Esophagus squamous epithelium (tissue), 5 donors: Measurements from ENCODE around the gene ASZ1. TPM values are rescaled to one million over a fixed set of nuclear protein-coding genes. Genes with fewer than 3 reads are reported as not detected.
"Not testable (repeated sequence)": the region's sequence is repeated elsewhere in the genome, so short reads cannot be mapped to it uniquely, and the experiment has no call there.

Experiments used
- DNase-seq: peaks from one replicate; lab custom pipeline; 2025; lab: John Stamatoyannopoulos, UW
- H3K27ac ChIP-seq, 4 donors: fragments of 200-600 bp; sonication (generic); one replicate each; pipeline ENCODE4 v1.5.1; 2016 to 2019; ENCODE audit warnings: mild to moderate bottlenecking in 1 of 4
- H3K27me3 ChIP-seq, 4 donors: fragments of 200-600 bp; sonication (generic); 1 replicate in 3 of 4; 2 replicates in 1 of 4; pipeline versions ENCODE4 v1.5.1 to v1.6.0; 2017 to 2021; ENCODE audit warnings: antibody characterized with exemption in 1 of 4
- H3K36me3 ChIP-seq, 3 donors: fragments of 200-600 bp; sonication (generic); one replicate each; pipeline ENCODE4 v1.5.1; 2016 to 2019
- H3K4me1 ChIP-seq, 3 donors: fragments of 200-600 bp; sonication (generic); one replicate each; pipeline ENCODE4 v1.5.1; 2017 to 2019
- H3K4me3 ChIP-seq, 4 donors: fragments of 200-600 bp; sonication (generic); 1 replicate in 3 of 4; 2 replicates in 1 of 4; pipeline ENCODE4 v1.5.1; 2016 to 2019; ENCODE audit warnings: mild to moderate bottlenecking in 2 of 4, moderate library complexity in 1 of 4
- H3K9me3 ChIP-seq, 3 donors: fragments of 200-600 bp; sonication (generic); one replicate each; pipeline ENCODE4 v1.5.1; 2016 to 2019
- CTCF ChIP-seq, 6 experiments: fragments of 450-650 bp in 4 of 6; fragments of 200-600 bp in 2 of 6; sonication (generic) in 2 of 6; IDR thresholded peaks; one replicate each; pipeline ENCODE4 v1.5.1; 2016 to 2019; ENCODE audit warnings: antibody characterized with exemption in 6 of 6, mild to moderate bottlenecking in 4 of 6, moderate library complexity in 4 of 6
- POLR2A ChIP-seq, 4 donors: fragments of 450-650 bp; IDR thresholded peaks; one replicate each; pipeline ENCODE4 v1.6.1; 2017; ENCODE audit warnings: antibody characterized with exemption in 4 of 4, mild to moderate bottlenecking in 4 of 4, moderate library complexity in 3 of 4
- WGBS, 2 donors: methylation state at CpG; one replicate each; pipeline ENCODE4 v1.1.5; 2018; 5-methylcytosine and 5-hydroxymethylcytosine counted together
- intact Hi-C: fragments of 100-400 bp; cut with DNase I; formaldehyde crosslinking; loops from one replicate; pipeline ENCODE4 v1.15.0; 2022
- total RNA-seq, 4 donors: library from RNA; depleted of rRNA; stranded (reverse); fragments of >200 nt; gene quantifications; one replicate each; pipeline ENCODE4 v1.1.0, GENCODE V29; 2016
- donor health status: DM: yes; HTN: yes; CAD: no.

ASZ1 gene
- not detected for total RNA-seq

- H3K4me1 ChIP-seq: no peaks in the 10 kb centered on the region
- WGBS, 2 donors: 89 to 96% methylated on average over 11 to 39 of the region's 41 CpGs
- intact Hi-C loops: no loop called here
- H3K36me3 ChIP-seq: no peaks in the 10 kb centered on the region
- no peaks in the 10 kb centered on the region for H3K9me3 ChIP-seq
- H3K4me3 ChIP-seq: no peak within 1 kb of the TSS
- no peaks in the 10 kb centered on the region for H3K27me3 ChIP-seq
- no peak for DNase-seq
- TF ChIP-seq CTCF (IDR thresholded peaks at IDR 0.05) (no peak), POLR2A (IDR thresholded peaks at IDR 0.05) (no peak)
- no peak within 1 kb of the TSS for H3K27ac ChIP-seq
Measured at GRCh38 chr7:117427258-117427701, at the start of gene ASZ1. ASZ1 (minus strand) TSS chr7:117427493; CDS start chr7:117427460, 33 bp downstream.

GRCh38 chr7:117476557-117477215 lies 49.4 kb upstream of the ASZ1 start:
- no peaks in the 10 kb centered on the region for H3K9me3 ChIP-seq
- 71 to 80% methylated on average over 4 of the region's 4 CpGs for WGBS, 2 donors
- no peak for DNase-seq
- H3K4me3 ChIP-seq: no peak overlapping the region
- H3K27ac ChIP-seq: no peak overlapping the region
- peaks cover 0 to 15% (median 4%) of the 10 kb centered on the region in 3 donors for H3K4me1 ChIP-seq
- TF ChIP-seq CTCF (IDR thresholded peaks at IDR 0.05) (no peak), POLR2A (IDR thresholded peaks at IDR 0.05) (no peak)
- H3K27me3 ChIP-seq: peaks cover 0 to 32% (median 0%) of the 10 kb centered on the region in 4 donors
- intact Hi-C loops: no loop called here
- no peaks in the 10 kb centered on the region for H3K36me3 ChIP-seq

- H3K4me1 ChIP-seq: no peaks in the 10 kb centered on the region
- no peak for DNase-seq
- intact Hi-C loops: no loop called here
- H3K27ac ChIP-seq: no peak overlapping the region
- no peak overlapping the region for H3K4me3 ChIP-seq
- no peaks in the 10 kb centered on the region for H3K36me3 ChIP-seq
- TF ChIP-seq POLR2A (IDR thresholded peaks at IDR 0.05) (no peak), CTCF (IDR thresholded peaks at IDR 0.05) (no peak)
- H3K9me3 ChIP-seq: no peaks in the 10 kb centered on the region
- no peaks in the 10 kb centered on the region for H3K27me3 ChIP-seq
Measured at GRCh38 chr7:117472335-117472734, 45.0 kb upstream of the ASZ1 start.

GRCh38 chr7:117470777-117471176 lies 43.5 kb upstream of the ASZ1 start:
- DNase-seq: no peak
- Histone ChIP-seq H3K9me3 (no peaks in the 10 kb centered on the region), H3K27ac (no peak overlapping the region), H3K4me1 (no peaks in the 10 kb centered on the region), H3K36me3 (no peaks in the 10 kb centered on the region), H3K27me3 (no peaks in the 10 kb centered on the region), H3K4me3 (no peak overlapping the region)
- TF ChIP-seq CTCF (IDR thresholded peaks at IDR 0.05) (no peak), POLR2A (IDR thresholded peaks at IDR 0.05) (no peak)
- intact Hi-C loops: no loop called here
- WGBS, 2 donors: 55 to 72% methylated on average over 3 to 5 of the region's 5 CpGs

GRCh38 chr7:117468174-117468573 lies 40.9 kb upstream of the ASZ1 start:
- Histone ChIP-seq H3K36me3 (no peaks in the 10 kb centered on the region), H3K9me3 (no peaks in the 10 kb centered on the region), H3K27ac (no peak overlapping the region), H3K4me3 (no peak overlapping the region), H3K27me3 (no peaks in the 10 kb centered on the region), H3K4me1 (no peaks in the 10 kb centered on the region)
- intact Hi-C loops: loop anchor here (10.0 kb wide), 1 partner anchor 687 kb away; no protein-coding TSS in a partner anchor
- TF ChIP-seq CTCF (IDR thresholded peaks at IDR 0.05): no peak
- no peak for TF ChIP-seq POLR2A (IDR thresholded peaks at IDR 0.05)
- DNase-seq: no peak
- 75 to 91% methylated on average over 2 of the region's 2 CpGs for WGBS, 2 donors

- not testable (repeated sequence) for H3K4me3 ChIP-seq, DNase-seq, H3K4me1 ChIP-seq, H3K27me3 ChIP-seq, H3K9me3 ChIP-seq, H3K27ac ChIP-seq, H3K36me3 ChIP-seq
- intact Hi-C loops: loop anchor here (5.0 to 10.0 kb wide), 2 partner anchors 251 to 694 kb away; no protein-coding TSS in a partner anchor
- WGBS, 2 donors: 90 to 92% methylated on average over 4 of the region's 4 CpGs
Measured at GRCh38 chr7:117460815-117461214, 33.5 kb upstream of the ASZ1 start.
